HL-60/S4 treated with phorbol 12-myristate 13-acetate at 8.2 ng/mL for 4 days and 3 days (cell line): ENCODE measurements around the gene STARD10.

Source experiments
- in situ Hi-C: fragments of 300-500 bp; cut with MboI; formaldehyde crosslinking; loops from 2 replicates; pipeline ENCODE4 v1.15.0; 2022; ENCODE audit warnings: low sequenced_read_pairs

The STARD10 gene

DNA sequence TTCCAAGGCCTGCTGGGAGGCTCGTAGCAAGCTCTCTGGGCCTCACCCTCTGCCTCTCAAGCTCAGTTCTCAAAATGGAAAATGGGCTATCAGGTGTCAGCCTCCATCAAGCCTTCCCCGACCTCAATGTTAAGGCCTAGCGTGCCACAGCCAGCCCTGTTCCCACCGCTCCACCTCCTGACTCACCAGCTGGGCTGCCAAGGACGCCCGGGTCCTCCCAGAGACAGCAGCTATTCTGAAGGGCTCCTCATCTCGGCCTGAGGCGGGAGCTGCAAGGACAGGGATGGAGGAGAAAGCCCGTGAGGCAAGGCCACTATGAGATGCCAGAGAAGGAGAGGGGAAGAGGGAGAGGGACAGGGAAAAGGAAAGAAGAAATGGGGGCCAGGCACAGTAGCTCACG, 61.5 kb downstream of the STARD10 start:
- in situ Hi-C loops, result no loop called here

DNA sequence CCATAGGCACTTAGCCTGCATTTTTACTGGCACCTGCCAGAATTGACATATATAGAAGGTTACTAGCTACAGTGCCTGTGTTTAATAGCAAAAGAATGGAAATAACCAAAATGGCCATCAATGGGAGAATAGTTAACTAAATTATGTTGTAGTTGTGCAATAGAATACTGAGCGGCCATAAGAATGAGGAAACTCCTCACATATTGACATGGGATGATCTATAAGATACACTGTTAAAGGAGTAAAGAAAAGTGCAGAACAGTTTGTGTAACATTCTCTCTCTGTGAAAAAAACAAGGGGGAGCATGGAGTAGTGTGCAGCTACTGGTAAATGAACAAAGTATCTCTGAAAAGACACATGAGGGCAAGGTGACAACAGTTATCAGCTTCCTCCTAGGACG, 63.1 kb downstream of the STARD10 start:
- in situ Hi-C loops, result no loop called here

DNA sequence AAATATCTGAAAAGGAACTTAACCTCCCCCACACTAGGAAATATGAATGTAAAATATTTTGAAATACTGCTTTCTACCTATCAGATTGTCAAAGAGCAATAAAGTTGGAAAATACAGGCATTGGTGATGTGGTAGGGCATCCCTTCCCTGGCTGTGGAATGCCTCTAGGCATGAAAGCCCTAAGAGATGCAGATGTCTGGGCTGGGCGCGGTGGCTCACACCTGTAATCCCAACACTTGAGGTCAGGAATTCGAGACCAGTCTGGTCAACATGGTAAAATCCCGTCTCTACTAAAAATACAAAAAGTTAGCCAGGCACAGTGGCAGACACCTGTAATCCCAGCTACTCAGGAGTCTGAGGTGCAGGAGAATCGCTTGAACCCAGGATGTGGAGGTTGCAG, 63.6 kb downstream of the STARD10 start:
- in situ Hi-C loops, result no loop called here

DNA sequence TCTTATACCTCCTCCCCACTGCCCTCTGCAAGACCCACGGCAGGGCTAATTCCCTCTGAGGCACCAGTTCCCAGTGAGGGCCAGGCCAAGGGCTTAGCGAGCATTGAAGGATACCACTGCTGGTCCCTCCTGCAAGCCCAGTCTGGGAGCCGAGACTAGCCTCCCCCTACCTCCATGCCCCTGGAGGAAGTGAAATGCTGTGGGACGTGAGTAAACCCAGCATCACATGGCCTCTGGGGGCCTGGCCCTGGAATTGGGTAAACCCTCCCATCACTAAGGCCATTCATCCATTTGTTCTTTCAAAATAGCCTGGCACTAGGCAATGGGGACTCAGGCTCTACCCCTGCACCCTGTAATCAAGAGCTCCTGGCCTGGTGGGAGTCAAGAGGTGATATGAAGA, 66.3 kb downstream of the STARD10 start:
- in situ Hi-C loops, result no loop called here

DNA sequence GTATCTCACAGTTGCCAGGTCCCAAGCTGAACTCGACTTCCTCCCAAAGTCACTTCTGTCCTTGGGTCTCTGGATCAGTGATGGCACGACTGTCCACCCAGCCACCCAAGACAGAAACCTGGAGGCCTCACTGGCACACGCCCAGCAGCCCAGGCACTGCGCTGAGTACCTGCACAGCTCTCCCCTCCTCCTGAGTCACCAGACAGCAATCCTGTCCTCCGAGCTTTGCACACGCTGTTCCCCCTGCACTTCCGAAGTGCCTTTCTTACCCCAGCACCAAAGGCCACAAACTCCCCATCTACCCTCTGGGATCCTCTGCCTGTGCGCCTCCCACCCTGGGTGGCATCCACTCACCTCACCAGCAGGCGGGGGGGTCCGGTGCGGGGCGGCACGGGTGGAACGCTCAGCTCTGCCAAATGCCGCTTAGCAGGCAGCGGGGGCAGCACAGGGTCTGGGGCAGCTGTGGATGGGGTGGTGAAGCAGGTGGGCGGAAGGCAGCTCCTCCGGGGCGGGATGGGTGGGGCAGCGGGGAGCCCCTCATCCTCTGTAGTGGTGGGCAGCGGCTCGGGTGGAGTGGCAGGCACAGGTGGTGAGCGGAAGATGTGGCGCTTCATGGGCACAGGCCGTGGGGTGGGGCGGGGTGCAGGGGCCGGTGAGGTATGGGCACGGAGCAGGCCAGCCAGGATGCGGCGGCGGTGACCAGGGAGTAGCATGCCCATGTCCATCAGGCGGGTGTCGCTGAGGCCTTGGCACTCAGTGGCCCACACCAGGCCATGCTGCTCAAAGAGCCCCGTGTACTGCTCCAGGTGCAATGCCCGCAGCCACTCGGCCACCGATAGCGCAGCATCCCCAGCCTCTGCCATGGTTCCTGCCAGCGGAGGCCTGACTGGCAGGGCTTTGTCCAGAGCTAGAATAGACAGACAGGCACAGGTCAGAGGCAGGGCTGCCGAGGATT, 67.3 kb downstream of the STARD10 start:
- in situ Hi-C loops, result no loop called here

DNA sequence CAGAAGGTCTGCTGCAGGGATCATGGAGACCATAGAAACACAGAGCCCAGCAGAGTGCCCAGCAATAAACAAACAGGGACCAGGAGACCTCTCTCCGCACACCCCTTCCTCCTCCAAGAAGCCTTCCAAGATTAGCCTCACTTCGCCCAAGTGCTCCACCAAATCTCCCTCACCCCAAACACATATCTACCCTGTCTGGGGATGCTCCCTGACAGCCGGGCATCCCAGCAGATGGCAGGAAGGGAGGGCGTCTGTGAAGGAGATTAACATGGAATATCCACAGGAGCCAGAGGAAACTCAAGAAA, 68.2 kb downstream of the STARD10 start:
- in situ Hi-C loops, result no loop called here

DNA sequence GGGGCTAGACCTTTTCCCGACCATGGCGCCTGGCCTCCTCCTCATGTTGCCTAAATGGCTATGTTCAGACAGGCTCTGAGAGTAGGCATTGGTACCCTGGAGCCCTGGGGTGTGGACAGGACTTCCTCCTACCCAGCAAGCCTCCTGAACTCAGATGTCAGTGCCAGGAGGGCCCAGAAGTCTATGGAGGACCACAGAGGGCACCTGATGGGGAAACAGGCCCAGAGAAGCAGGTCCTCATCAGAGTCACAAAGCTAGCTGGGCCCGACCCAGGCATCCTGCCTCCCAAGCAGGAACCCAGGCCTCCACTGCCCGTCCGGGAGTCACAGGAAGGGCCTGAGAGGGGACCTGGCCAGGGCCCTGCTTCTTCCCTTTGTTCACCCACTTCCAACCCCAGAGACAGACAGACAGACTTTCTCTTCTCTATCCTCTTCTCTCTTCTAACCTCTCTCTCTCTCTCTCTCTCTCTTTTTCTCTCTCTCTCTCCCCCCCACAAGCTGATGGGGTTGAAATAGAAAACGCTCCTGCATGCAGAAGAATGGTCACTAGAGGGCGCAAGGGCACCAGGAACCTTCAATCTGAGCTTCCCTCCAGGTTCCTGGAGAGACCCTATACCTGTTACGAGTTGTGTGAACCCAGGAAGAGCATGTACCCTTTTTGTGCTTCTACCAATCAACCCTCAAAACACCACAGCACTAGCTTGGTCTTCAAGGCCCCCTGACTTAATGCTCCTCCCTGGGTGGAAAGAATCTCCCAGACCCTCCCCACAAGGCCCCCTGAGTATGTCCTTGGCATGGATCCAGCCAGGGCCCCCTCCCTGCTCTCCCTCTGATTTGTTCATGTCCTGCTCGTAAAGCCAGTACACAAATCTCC, 68.8 kb downstream of the STARD10 start:
- in situ Hi-C loops, result no loop called here

DNA sequence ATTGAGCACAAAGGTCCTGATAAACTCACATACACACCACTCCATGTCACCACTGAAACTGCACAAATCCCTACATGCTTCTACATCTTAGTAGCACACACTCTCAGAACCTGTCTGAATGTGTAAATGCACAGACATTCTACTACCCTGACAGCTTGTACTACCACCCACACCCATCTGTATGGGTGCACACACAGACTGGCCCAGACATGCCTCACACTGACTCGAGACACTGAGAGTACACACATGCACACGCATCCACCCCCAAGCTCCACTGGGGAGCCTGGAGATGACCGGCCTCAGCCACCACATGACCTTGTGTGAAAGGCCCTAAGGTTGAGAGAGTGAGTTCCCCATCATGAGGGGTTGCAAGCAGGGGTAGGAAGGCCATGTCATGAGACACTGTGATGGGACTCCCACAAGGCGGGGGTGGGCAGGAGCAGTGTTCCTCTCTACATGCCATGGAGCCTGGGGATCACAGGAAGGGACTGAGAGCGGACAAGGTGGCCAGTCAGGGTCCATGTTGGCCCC, 69.8 kb downstream of the STARD10 start:
- in situ Hi-C loops, result no loop called here

DNA sequence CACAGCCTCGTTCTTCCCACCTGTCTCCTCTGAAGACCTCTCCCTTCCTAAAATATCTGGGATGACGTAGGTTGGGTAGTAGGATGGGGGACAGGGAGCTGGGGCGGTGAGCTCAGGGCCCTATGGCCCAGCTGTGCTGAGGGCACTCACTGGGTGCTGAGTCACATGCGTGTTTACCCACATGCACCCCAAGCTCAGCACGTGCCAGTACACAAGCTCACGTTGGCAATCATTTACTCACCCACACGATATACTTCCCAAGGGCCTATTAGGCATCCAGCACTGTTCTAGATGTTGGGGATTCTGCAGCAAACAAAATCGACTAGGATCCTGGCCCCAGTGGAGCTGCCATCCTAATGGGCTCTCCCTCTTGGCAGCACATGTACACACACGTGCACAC, 70.3 kb downstream of the STARD10 start:
- in situ Hi-C loops, result no loop called here

DNA sequence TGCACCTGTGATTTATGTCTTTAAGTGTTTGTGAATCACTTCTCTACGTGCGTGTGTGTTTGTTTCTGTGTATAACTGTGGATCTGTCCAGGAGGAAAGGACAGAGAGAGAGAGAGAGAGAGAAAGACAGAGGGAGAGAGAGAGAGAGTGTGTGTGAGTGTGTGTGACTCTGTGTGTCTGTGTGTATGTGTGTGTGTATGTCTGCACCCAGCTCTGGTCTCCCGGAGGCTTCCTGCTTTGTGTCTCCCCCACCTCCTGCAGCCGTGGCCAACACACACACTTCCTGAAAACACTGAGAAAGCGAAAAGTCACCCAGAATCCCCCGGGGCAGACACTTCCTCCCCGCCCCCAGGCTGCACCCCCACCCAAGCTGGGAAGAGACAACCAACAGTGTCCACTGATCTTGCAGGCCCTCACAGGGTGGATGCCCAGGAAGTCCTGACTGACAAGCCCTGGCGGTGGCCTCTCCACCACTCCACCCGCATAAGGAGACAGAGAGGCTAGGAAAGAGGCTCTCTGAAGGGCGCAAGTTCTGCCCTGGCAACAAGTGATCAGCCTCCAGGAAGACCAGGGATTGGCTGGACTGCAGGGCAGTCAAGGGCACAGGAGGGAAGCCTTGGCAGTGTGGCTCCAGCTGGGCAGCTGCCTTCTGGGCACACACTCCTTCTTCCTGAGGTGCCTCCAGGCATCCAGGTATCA, 71.6 kb downstream of the STARD10 start:
- in situ Hi-C loops, result no loop called here

DNA sequence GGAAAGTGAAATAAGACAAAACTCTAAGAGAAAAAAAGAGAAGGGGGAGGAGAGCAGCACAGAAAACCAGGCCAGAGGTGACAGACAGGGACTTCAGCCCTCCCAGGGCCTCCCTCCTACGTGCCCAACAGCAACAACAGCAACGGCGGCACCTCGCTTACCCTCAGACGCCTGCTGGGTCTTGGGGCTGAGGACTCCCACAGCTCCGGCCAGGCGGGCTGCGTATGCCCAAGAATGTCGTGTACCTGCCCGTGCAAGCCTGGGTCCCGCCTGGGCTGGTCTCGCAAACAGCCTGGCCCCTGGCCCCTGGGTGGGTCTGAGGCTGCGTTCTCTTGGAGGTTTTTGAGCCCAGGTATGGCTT, 72.2 kb downstream of the STARD10 start:
- in situ Hi-C loops, result no loop called here

DNA sequence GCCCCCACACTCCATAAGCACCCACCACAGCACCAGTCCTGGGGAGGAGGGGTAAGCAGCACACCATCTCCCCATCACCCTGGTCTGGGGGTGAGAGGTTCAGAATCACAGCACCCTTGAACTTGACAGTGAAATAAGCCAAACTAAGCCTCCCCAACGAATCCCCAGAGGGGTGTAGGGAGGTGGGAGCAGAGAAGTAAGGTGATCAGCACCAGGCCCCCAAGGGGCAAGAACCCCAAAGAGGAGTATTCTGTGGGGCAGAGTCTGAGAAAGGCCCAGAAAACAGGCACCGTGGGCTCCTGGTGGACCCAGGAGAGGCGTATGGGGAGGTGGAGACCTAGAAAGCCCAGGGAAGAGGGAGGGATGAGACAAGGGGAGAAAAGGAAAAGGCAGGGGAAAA, 72.6 kb downstream of the STARD10 start:
- in situ Hi-C loops, result no loop called here

DNA sequence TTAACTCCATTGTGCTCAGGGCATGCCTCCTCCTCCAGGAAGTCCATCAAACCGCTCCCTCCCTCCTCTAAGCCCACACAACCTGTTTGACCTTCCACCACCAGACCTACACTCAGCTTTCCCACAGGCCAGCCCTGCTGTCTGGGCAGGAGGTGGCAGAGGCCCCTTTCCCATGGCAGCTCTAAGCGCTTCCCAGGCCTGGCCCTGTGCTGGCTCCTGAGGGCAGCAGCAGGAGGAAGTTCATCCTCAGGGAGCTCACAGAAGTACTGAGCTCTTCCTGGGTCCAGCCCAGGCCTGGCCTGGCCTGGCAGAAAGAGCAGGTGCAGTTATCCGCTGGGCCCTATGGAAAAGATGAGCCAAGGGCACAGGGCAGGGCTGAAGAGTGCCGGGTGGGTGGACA, 73.1 kb downstream of the STARD10 start:
- in situ Hi-C loops, result no loop called here

DNA sequence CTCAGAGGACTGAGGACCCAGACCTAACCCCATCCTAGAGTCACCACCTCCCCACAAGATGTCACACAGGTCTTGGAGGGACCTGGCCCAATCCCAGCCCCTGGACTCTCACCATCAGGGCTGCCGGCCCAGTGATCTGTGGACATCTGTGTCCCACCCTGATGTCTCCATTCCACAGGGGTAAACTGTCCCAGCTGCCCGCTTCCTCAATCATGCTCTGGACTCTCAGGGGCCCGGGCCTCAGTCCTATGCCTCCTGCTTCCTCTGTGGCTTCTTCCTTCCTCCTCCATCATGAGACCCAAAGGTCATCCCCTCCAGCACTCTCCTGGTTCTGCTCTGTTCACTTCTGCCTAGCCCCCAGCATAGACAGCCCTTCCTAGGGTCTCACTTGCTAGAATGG, 73.8 kb downstream of the STARD10 start:
- in situ Hi-C loops, result no loop called here

DNA sequence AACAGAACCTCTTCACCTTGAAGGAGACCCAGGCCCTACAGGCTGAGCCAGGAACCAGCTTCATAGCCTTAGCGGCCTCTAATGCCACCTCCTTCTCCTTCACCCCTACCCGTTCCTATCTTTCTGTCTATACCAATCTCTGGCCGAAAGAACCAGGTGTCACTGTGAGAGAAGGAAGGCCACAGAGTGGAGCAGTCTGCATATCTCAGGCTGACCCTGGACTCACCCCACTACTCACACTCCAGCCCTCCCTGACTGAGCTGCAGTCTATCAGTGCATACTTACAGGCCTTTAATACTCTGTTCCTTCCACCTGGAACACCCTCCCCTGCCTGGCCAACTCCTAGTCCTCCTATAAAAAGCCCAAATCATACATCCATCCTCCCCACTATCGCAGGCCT, 74.3 kb downstream of the STARD10 start:
- in situ Hi-C loops, result no loop called here

DNA sequence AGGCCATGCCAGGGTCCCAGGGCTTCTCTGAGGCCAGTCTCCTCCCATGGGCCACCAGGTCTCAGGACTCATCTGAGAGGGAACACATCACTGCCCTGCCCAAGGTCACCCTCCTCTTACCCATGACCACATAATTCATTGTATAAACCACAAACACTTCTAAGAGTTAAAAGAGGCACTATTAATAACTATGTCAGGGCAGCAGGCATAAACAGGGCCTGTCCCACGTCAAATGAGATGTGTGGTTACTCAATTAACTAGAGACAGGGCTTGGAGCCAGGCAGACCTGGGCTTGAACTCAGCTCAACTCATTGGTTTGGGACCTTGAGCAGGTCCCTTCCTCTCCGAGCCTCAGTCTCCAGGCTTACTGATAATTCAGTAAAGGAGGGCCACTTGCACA, 74.7 kb downstream of the STARD10 start:
- in situ Hi-C loops, result no loop called here

DNA sequence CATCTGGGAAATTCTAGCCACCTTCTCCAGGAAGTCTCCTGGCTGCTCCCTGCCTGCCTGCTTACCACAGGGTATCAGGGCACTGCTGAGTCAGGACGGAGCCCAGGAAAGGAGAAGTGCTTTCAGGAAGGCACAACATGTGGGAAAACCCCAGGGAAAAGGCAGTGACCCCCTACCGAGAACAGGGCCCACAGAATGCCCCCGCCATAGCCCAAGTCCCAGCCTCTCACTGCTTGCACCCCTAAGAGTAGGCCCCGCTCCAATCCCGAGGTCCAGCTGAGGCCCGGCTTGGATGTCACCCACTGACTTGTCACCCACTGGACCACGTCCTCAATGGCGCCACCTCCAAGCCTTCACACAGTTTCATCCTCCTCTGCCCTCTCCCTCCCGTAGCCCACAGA, 75.7 kb downstream of the STARD10 start:
- in situ Hi-C loops, result no loop called here

DNA sequence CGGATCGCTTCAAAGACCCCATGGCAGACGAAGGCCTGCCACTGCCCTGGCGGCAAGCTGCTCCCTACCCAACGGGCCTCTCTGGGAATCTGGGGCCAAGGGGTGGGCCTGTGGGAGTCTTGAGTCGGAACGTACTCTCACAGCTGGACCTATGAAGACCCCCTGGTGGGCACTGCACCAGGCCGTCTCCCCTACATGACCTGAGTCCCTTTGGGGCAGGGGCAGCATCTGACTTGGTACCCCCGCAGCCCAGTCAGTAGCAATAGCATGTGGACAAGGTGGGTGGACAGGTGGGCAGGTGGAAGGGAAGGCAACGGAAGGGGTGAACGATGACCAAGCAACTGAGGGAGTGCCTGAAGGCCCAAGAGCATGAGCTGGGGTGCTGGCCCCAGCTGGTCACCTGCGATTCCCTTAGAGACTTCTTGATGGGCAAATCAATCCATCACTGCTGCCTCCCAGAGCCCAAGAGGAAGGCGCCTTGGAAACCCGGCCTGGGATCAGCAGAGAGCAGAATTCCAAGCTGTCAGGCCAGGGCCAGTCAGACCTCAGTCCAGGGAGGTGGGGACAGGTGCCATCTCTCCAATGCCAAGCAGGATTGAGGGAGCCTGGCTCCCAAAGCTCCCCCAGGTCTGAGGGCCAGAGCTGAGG, 76.9 kb downstream of the STARD10 start:
- in situ Hi-C loops, result no loop called here

DNA sequence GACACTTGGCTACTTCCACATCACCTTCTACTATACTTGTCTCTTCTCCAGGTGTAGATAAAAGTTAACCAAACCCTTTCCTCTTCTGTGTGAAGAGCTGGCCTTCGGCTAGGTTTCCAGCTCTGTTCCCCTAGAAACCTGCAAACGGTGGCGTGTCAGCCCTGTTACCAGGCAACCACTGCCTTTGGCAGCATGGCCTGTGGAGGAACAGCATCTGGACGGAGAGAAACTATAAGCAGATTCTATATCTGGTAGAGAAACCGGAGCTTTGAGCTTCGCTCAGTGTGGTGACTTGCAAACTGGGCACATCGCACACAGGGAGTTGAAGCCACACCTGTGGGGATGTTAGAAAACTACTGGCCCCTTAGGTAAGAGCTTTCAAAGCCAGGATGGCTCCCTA, 77.6 kb downstream of the STARD10 start:
- in situ Hi-C loops, result no loop called here

DNA sequence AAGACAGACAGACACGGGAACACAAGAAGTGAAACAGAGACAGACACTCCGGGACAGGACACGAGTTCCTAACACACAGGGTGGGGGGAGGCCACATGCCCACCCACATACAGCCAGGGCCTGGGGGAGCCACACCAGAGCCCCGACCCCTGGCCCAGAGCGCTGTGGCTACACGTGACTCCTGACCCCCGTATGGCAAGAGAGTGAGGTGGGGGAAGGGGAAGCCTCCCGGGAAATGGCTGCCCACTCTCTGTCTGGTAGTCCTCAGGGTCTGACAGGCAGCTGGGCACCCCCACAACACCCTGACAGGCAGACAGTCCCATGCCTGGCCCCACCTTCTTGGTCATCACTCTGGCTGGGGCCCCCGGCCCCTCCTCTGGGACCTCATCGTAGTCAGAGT, 81.0 kb downstream of the STARD10 start:
- in situ Hi-C loops, result no loop called here
